Putamen (tissue), 1 donor: ENCODE measurements around the gene PAK4.

Experiments used
- DNase-seq: peaks from one replicate; pipeline ENCODE4 v3.0.0-alpha.2; 2016; ENCODE audit warnings: low spot score

The PAK4 gene

GRCh38 chr19:39146686-39147450 is 21.3 kb downstream of the PAK4 start:
- no peak for DNase-seq

GRCh38 chr19:39147480-39147879 is 21.9 kb downstream of the PAK4 start:
- DNase-seq = no peak

GRCh38 chr19:39148939-39149529 is 23.4 kb downstream of the PAK4 start:
- no peak for DNase-seq

GRCh38 chr19:39150235-39150634 is 24.6 kb downstream of the PAK4 start:
- no peak for DNase-seq

- DNase-seq = no peak
These were observed 25.4 kb downstream of the PAK4 start for GRCh38 chr19:39150807-39151600.

GRCh38 chr19:39152066-39152465 is 26.5 kb downstream of the PAK4 start:
- no peak for DNase-seq

GRCh38 chr19:39154100-39154628 is 28.6 kb downstream of the PAK4 start:
- DNase-seq = no peak

GRCh38 chr19:39154629-39155100 is 29.1 kb downstream of the PAK4 start:
- DNase-seq = no peak

GRCh38 chr19:39155114-39155700 is 29.6 kb downstream of the PAK4 start:
- no peak for DNase-seq

- no peak for DNase-seq
These were observed 30.2 kb downstream of the PAK4 start for GRCh38 chr19:39155741-39156140.

- no peak for DNase-seq
These were observed 31.0 kb downstream of the PAK4 start for GRCh38 chr19:39156326-39157230.

- no peak for DNase-seq
These were observed 31.9 kb downstream of the PAK4 start for GRCh38 chr19:39157275-39157996.

- DNase-seq = no peak
These were observed 32.4 kb downstream of the PAK4 start for GRCh38 chr19:39157997-39158389.

- DNase-seq = no peak
These were observed 33.2 kb downstream of the PAK4 start for GRCh38 chr19:39158646-39159260.

GRCh38 chr19:39160523-39160861 is 34.9 kb downstream of the PAK4 start:
- DNase-seq = no peak

- no peak for DNase-seq
These were observed 35.5 kb downstream of the PAK4 start for GRCh38 chr19:39160889-39161672.

GRCh38 chr19:39162441-39163043 is 37.0 kb downstream of the PAK4 start:
- no peak for DNase-seq

- DNase-seq = no peak
These were observed 38.0 kb downstream of the PAK4 start for GRCh38 chr19:39163621-39164020.

- DNase-seq = no peak
These were observed 38.7 kb downstream of the PAK4 start for GRCh38 chr19:39164289-39164688.
